ENCODE data around the gene CAPN10. TPM values are rescaled to one million over a fixed set of nuclear protein-coding genes. Genes with fewer than 3 reads are reported as not detected.

CAPN10 gene
- total RNA-seq, 1 experiment from 2014 or later, result 27.8 TPM

DNA sequence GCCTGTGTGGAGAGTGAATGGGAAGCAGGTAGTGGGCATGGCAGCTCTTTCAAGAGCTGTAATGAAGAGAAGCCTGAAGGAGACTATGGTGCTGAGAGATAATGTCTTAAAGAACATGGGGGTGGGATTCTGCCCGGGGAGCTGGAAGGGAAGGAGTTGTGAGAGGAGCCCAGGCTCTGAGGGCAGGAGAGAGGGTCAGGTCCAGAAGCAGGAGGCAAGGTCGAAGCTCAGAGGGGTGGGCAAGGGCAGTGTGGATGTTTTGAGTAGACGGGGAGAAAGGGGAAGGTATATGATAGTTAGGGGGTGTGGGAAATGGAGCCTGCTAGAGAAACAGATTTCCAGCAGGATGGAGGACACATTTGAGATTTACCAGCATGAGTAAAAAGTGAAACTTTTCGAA is 2.1 kb downstream of the CAPN10 start:
- Histone ChIP-seq H3K9me3 (no peaks in the 10 kb centered on the region), H3K4me3 (ENCODE audit: low read depth, low read length) (no peak overlapping the region), H3K4me1 (no peaks in the 10 kb centered on the region), H3K36me3 (ENCODE audit: control insufficient read depth, insufficient read depth, low read length) (no peaks in the 10 kb centered on the region), H3K27me3 (replicated peaks; ENCODE audit: control insufficient read depth, insufficient read depth, low read length) (no peaks in the 10 kb centered on the region)
- TF ChIP-seq, protein P1, sequence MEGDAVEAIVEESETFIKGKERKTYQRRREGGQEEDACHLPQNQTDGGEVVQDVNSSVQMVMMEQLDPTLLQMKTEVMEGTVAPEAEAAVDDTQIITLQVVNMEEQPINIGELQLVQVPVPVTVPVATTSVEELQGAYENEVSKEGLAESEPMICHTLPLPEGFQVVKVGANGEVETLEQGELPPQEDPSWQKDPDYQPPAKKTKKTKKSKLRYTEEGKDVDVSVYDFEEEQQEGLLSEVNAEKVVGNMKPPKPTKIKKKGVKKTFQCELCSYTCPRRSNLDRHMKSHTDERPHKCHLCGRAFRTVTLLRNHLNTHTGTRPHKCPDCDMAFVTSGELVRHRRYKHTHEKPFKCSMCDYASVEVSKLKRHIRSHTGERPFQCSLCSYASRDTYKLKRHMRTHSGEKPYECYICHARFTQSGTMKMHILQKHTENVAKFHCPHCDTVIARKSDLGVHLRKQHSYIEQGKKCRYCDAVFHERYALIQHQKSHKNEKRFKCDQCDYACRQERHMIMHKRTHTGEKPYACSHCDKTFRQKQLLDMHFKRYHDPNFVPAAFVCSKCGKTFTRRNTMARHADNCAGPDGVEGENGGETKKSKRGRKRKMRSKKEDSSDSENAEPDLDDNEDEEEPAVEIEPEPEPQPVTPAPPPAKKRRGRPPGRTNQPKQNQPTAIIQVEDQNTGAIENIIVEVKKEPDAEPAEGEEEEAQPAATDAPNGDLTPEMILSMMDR (IDR thresholded peaks at IDR 0.05; ENCODE audit: insufficient read depth in 1 of 2, low read depth in 1 of 2, low read length in 1 of 2, severe bottlenecking in 1 of 2, unreplicated experiment in 1 of 2), result no peak
- peaks cover 4% of the 10 kb centered on the region for H3K36me3 Mint-ChIP-seq (ENCODE audit: insufficient read depth, unreplicated experiment)
- ChIA-PET CTCF (no interaction called here), POLR2A (interaction anchor here (3.6 kb wide), 1 partner anchor 17 kb away, joined by 31 read pairs; no protein-coding TSS in a partner anchor)
- no peaks in the 10 kb centered on the region for H3K27me3 Mint-ChIP-seq (ENCODE audit: insufficient read depth, unreplicated experiment)
- H3K9me3 Mint-ChIP-seq (ENCODE audit: unreplicated experiment), result no peaks in the 10 kb centered on the region
- no peak overlapping the region for H3K27ac Mint-ChIP-seq (ENCODE audit: unreplicated experiment)
- H3K4me1 Mint-ChIP-seq (ENCODE audit: low read depth, unreplicated experiment), result peaks cover 16% of the 10 kb centered on the region
- intact Hi-C loops (cut with micrococcal nuclease; ENCODE audit: unreplicated experiment), result no loop called here
- no peak for DNase-seq
- BruUV-seq (replicated peaks), result no TSS peak
- H3K4me3 Mint-ChIP-seq (ENCODE audit: unreplicated experiment), result no peak overlapping the region

DNA sequence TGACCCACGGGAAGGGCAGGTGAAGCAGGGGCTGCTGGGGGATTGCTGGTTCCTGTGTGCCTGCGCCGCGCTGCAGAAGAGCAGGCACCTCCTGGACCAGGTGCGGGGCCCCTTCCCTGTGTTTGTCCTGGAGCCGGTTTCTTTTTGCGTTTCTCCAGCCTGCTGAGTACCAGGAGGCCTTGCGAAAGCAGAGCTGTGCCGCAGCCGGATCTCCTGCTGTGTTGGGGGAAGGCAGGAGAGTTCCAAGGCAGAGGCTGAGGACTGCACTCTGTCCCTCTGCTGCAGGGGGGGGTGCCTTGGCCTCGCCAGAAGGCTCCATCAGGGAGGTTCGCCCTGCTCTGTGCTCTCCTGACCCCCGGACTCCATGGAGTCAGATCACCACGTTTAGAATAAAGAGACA is 2.8 kb downstream of the CAPN10 start:
- Histone ChIP-seq H3K27me3 (replicated peaks; ENCODE audit: control insufficient read depth, insufficient read depth, low read length) (no peaks in the 10 kb centered on the region), H3K4me3 (ENCODE audit: low read depth, low read length) (no peak overlapping the region), H3K4me1 (no peaks in the 10 kb centered on the region), H3K9me3 (no peaks in the 10 kb centered on the region), H3K36me3 (ENCODE audit: control insufficient read depth, insufficient read depth, low read length) (no peaks in the 10 kb centered on the region)
- BruUV-seq (replicated peaks), result no TSS peak
- CTCF ChIA-PET, result no interaction called here
- peaks cover 16% of the 10 kb centered on the region for H3K4me1 Mint-ChIP-seq (ENCODE audit: low read depth, unreplicated experiment)
- DNase-seq, result no peak
- TF ChIP-seq, protein P1 (IDR thresholded peaks at IDR 0.05; ENCODE audit: insufficient read depth in 1 of 2, low read depth in 1 of 2, low read length in 1 of 2, severe bottlenecking in 1 of 2, unreplicated experiment in 1 of 2), result no peak
- H3K27ac Mint-ChIP-seq (ENCODE audit: unreplicated experiment), result no peak overlapping the region
- intact Hi-C loops (cut with micrococcal nuclease; ENCODE audit: unreplicated experiment), result no loop called here
- POLR2A ChIA-PET, result interaction anchor here (3.6 kb wide), 1 partner anchor 16 kb away, joined by 31 read pairs; no protein-coding TSS in a partner anchor
- H3K27me3 Mint-ChIP-seq (ENCODE audit: insufficient read depth, unreplicated experiment), result no peaks in the 10 kb centered on the region
- H3K9me3 Mint-ChIP-seq (ENCODE audit: unreplicated experiment), result no peaks in the 10 kb centered on the region
- peaks cover 4% of the 10 kb centered on the region for H3K36me3 Mint-ChIP-seq (ENCODE audit: insufficient read depth, unreplicated experiment)
- H3K4me3 Mint-ChIP-seq (ENCODE audit: unreplicated experiment), result no peak overlapping the region

DNA sequence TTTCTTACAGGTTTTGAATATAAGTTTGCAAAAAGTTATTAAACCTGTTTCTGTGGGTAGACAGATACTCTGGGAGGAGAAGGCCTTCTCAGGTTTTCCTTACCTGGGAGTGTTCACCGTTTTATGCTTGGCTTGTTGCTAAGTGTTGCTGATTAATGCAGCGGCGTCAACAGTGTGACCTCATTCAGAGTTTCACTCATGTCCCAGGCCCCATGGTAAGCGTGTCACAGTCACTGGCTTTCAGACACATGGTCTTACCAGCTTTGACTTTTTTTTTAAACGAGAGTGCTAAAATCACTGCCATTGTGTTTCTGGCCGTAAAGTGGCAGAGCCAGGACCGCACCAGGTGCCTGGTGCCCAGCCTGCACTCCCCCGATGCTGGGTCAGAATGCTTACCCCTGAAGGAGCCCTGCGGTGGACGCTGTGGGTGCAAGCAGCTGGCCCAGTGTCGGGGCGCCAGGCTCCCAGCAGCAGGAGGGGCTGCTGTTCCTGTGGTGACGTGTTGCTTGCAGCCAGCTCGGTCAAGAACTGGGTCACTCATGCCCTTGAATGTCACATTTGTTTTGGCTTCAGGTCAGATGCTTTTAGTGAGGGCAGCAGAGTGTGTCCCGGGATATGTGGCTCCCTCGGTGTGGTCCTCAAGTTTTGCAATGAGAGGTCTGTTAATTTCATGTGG is 3.5 kb downstream of the CAPN10 start:
- no peak for DNase-seq
- H3K36me3 Mint-ChIP-seq (ENCODE audit: insufficient read depth, unreplicated experiment), result peaks cover 4% of the 10 kb centered on the region
- H3K4me3 Mint-ChIP-seq (ENCODE audit: unreplicated experiment), result no peak overlapping the region
- Histone ChIP-seq H3K4me3 (ENCODE audit: low read depth, low read length) (no peak overlapping the region), H3K4me1 (no peaks in the 10 kb centered on the region), H3K9me3 (no peaks in the 10 kb centered on the region), H3K27me3 (replicated peaks; ENCODE audit: control insufficient read depth, insufficient read depth, low read length) (no peaks in the 10 kb centered on the region), H3K36me3 (ENCODE audit: control insufficient read depth, insufficient read depth, low read length) (no peaks in the 10 kb centered on the region)
- POLR2A ChIA-PET, result no interaction called here
- H3K4me1 Mint-ChIP-seq (ENCODE audit: low read depth, unreplicated experiment), result peaks cover 16% of the 10 kb centered on the region
- CTCF ChIA-PET, result no interaction called here
- H3K9me3 Mint-ChIP-seq (ENCODE audit: unreplicated experiment), result no peaks in the 10 kb centered on the region
- intact Hi-C loops (cut with micrococcal nuclease; ENCODE audit: unreplicated experiment), result no loop called here
- no peak overlapping the region for H3K27ac Mint-ChIP-seq (ENCODE audit: unreplicated experiment)
- TF ChIP-seq, protein P1 (IDR thresholded peaks at IDR 0.05; ENCODE audit: insufficient read depth in 1 of 2, low read depth in 1 of 2, low read length in 1 of 2, severe bottlenecking in 1 of 2, unreplicated experiment in 1 of 2), result no peak
- no peaks in the 10 kb centered on the region for H3K27me3 Mint-ChIP-seq (ENCODE audit: insufficient read depth, unreplicated experiment)
- no TSS peak for BruUV-seq (replicated peaks)
